IMR-90 (cell line): ENCODE measurements around the gene UBXN2A. TPM values are rescaled to one million over a fixed set of nuclear protein-coding genes. Genes with fewer than 3 reads are reported as not detected.
A peak's percentile ranks its signal among the peaks of the same experiment; 100 is the strongest.

Experiments used
- ATAC-seq: fragments of 200-7000 bp; cut with Tn5 transposase; 2 replicates; pipeline ENCODE4 v1.9.1; 2020; ENCODE audit warnings: low read depth, mild to moderate bottlenecking, moderate library complexity
- BruUV-seq: library from RNA; stranded (reverse); fragments of 400-500 nt; replicated peaks from 2 replicates; lab custom pipeline; 2021; lab: Mats Ljungman, UMichigan
- CTCF ChIA-PET: fragments of 300-600 bp; formaldehyde crosslinking; extraction: SDS; loops from one replicate; lab custom pipeline; 2021; ENCODE audit warnings: antibody characterized with exemption; lab: Yijun Ruan, JAX
- POLR2A ChIA-PET: fragments of 300-600 bp; sonication (Branson Sonifier 250); formaldehyde crosslinking; loops from one replicate; lab custom pipeline; 2022; ENCODE audit warnings: antibody characterized with exemption; ENCODE audit not compliant: unreplicated experiment; lab: Charles Lee
- DNase-seq: peaks from one replicate; pipeline ENCODE4 v3.0.0; 2013
- H2AFZ ChIP-seq: replicated peaks from 2 replicates; pipeline ENCODE3; 2013; ENCODE audit warnings: low read length, mild to moderate bottlenecking; ENCODE audit not compliant: poor library complexity
- H2AK5ac ChIP-seq: 2 replicates; pipeline ENCODE4 v1.6.1; 2013; ENCODE audit warnings: low read depth, low read length, inconsistent platforms
- H2AK9ac ChIP-seq: replicated peaks from 2 replicates; pipeline ENCODE3; 2013; ENCODE audit warnings: mild to moderate bottlenecking, low read depth, low read length, moderate library complexity; ENCODE audit not compliant: poor library complexity
- H2BK120ac ChIP-seq: 2 replicates; pipeline ENCODE4 v1.6.1; 2013; ENCODE audit warnings: low read depth, low read length, inconsistent platforms
- H2BK15ac ChIP-seq: 3 replicates; pipeline ENCODE4 v1.6.1; 2013; ENCODE audit warnings: low read depth, low read length, inconsistent platforms
- H2BK20ac ChIP-seq: 2 replicates; pipeline ENCODE4 v1.6.1; 2013; ENCODE audit warnings: low read depth, mild to moderate bottlenecking, inconsistent platforms, low read length, moderate library complexity
- H2BK5ac ChIP-seq: 2 replicates; pipeline ENCODE4 v1.6.1; 2013; ENCODE audit warnings: mild to moderate bottlenecking, low read depth, low read length, inconsistent platforms; ENCODE audit not compliant: poor library complexity, severe bottlenecking
- H3K14ac ChIP-seq: replicated peaks from 2 replicates; pipeline ENCODE4 v1.6.1; 2013; ENCODE audit warnings: low read depth, low read length, inconsistent platforms
- H3K18ac ChIP-seq: 2 replicates; pipeline ENCODE4 v1.6.1; 2013; ENCODE audit warnings: low read depth, low read length, control low read depth
- H3K23ac ChIP-seq: 2 replicates; pipeline ENCODE4 v1.6.1; 2013; ENCODE audit warnings: low read depth, low read length, inconsistent platforms
- H3K27ac ChIP-seq: 2 replicates; pipeline ENCODE4 v1.5.1; 2013; ENCODE audit warnings: mild to moderate bottlenecking, control low read depth, low read length; ENCODE audit not compliant: insufficient read depth
- H3K27me3 ChIP-seq: 2 replicates; pipeline ENCODE4 v1.6.1; 2013; ENCODE audit warnings: low read length; ENCODE audit not compliant: control insufficient read depth, insufficient read depth
- H3K36me3 ChIP-seq: 2 replicates; pipeline ENCODE4 v1.6.1; 2013; ENCODE audit warnings: low read length, mixed read lengths; ENCODE audit not compliant: control insufficient read depth, insufficient read depth
- H3K4ac ChIP-seq: 2 replicates; pipeline ENCODE4 v1.6.1; 2013; ENCODE audit warnings: low read depth, low read length, inconsistent platforms
- H3K4me1 ChIP-seq: 2 replicates; pipeline ENCODE4 v1.6.1; 2013; ENCODE audit warnings: low read length, mixed read lengths; ENCODE audit not compliant: control insufficient read depth, insufficient read depth
- H3K4me2 ChIP-seq: 2 replicates; pipeline ENCODE4 v1.6.1; 2013; ENCODE audit warnings: low read depth, mild to moderate bottlenecking, control low read depth, low read length, moderate library complexity
- H3K4me3 ChIP-seq: 2 replicates; pipeline ENCODE4 v1.5.1; 2013; ENCODE audit warnings: low read depth, mild to moderate bottlenecking, control low read depth, low read length, moderate library complexity; ENCODE audit not compliant: insufficient read depth
- H3K56ac ChIP-seq: 2 replicates; pipeline ENCODE4 v1.6.1; 2013; ENCODE audit warnings: low read length, inconsistent platforms; ENCODE audit not compliant: insufficient read depth; ENCODE audit errors: extremely low read depth
- H3K79me1 ChIP-seq, 2 experiments: 2 replicates each; pipeline ENCODE4 v1.6.1; 2013; ENCODE audit warnings: low read length in 2 of 2, inconsistent platforms in 1 of 2, low read depth in 1 of 2
- H3K9ac ChIP-seq: 2 replicates; pipeline ENCODE4 v1.6.1; 2013; ENCODE audit warnings: low read depth, low read length, control low read depth
- H3K9me1 ChIP-seq: 2 replicates; pipeline ENCODE4 v1.6.1; 2013; ENCODE audit warnings: low read length, inconsistent platforms; ENCODE audit not compliant: insufficient read depth
- H3K9me3 ChIP-seq: 2 replicates; pipeline ENCODE4 v1.6.1; 2013; ENCODE audit warnings: low read length; ENCODE audit not compliant: control insufficient read depth, insufficient read depth
- H4K20me1 ChIP-seq: 2 replicates; pipeline ENCODE4 v1.6.1; 2013; ENCODE audit warnings: low read length, inconsistent platforms; ENCODE audit not compliant: insufficient read depth
- H4K5ac ChIP-seq: 2 replicates; pipeline ENCODE4 v1.6.1; 2013; ENCODE audit warnings: mild to moderate bottlenecking, low read depth, low read length, control low read depth
- H4K8ac ChIP-seq, 2 experiments: 2 replicates each; pipeline ENCODE4 v1.6.1; 2013; ENCODE audit warnings: low read depth in 2 of 2, low read length in 2 of 2, control low read depth in 1 of 2, inconsistent platforms in 1 of 2
- H4K91ac ChIP-seq: 2 replicates; pipeline ENCODE4 v1.6.1; 2013; ENCODE audit warnings: low read depth, low read length, inconsistent platforms; ENCODE audit not compliant: insufficient read depth
- CEBPB ChIP-seq: IDR thresholded peaks from 2 replicates; pipeline ENCODE4 v1.6.1; 2012; ENCODE audit warnings: low read depth, low read length, improper control_type of control experiment
- CTCF ChIP-seq: conservative IDR thresholded peaks from 2 replicates; pipeline ENCODE4 v1.5.1; 2012; ENCODE audit warnings: mild to moderate bottlenecking, low read depth, low read length, improper control_type of control experiment
- MXI1 ChIP-seq: IDR thresholded peaks from 2 replicates; pipeline ENCODE4 v1.6.1; 2012; ENCODE audit warnings: low read depth, mild to moderate bottlenecking, low read length, moderate library complexity, borderline replicate concordance
- NFE2L2 ChIP-seq: fragments of 150-350 bp; IDR thresholded peaks from 2 replicates; pipeline ENCODE4 v1.6.1; 2016; ENCODE audit warnings: low read depth, mild to moderate bottlenecking, low read length
- POLR2A ChIP-seq: IDR thresholded peaks from 2 replicates; pipeline ENCODE4 v1.6.1; 2012; ENCODE audit warnings: mild to moderate bottlenecking, low read depth, low read length
- RAD21 ChIP-seq: IDR thresholded peaks from 2 replicates; pipeline ENCODE4 v1.6.1; 2012; ENCODE audit warnings: low read length, improper control_type of control experiment
- WGBS, 2 experiments: methylation state at CpG; one replicate each; pipeline versions ENCODE4 v1.1.5 to v1.1.7; 2013; ENCODE audit warnings: missing lambda C conversion rate in 2 of 2; ENCODE audit not compliant: insufficient read length in 1 of 2; ENCODE audit errors: extremely low coverage in 2 of 2; 5-methylcytosine and 5-hydroxymethylcytosine counted together
- dilution Hi-C: fragments of 300-500 bp; cut with HindIII; formaldehyde crosslinking; loops from one replicate; pipeline ENCODE4 v1.14.3; 2018; ENCODE audit warnings: low sequenced_read_pairs; ENCODE audit not compliant: unreplicated experiment
- in situ Hi-C: fragments of 300-500 bp; cut with MboI; formaldehyde crosslinking; loops from 3 replicates; pipeline ENCODE4 v1.14.3; 2019; ENCODE audit warnings: low sequenced_read_pairs, inconsistent platforms, mixed read lengths
- intact Hi-C: fragments of 100-400 bp; cut with micrococcal nuclease; formaldehyde crosslinking; loops from 2 replicates; pipeline ENCODE4 v1.10.0; 2022
- polyA plus RNA-seq, 3 experiments: library from polyadenylated mRNA; depleted of rRNA; stranded (reverse); fragments of >200 nt; gene quantifications; 2 replicates each; pipeline ENCODE4 v1.2.3, GENCODE V29; 2012; ENCODE audit warnings: low replicate concordance in 1 of 3
- total RNA-seq: library from RNA; depleted of rRNA; stranded (reverse); fragments of >200 nt; gene quantifications from 2 replicates; pipeline ENCODE4 v1.2.3, GENCODE V29; 2012

The UBXN2A gene
- total and polyA plus RNA-seq, 2 of the 4 experiments (the other 2 are of a cell fraction), result 4.6 to 7.7 TPM

GRCh38 chr2:23924589-23925359, 15.5 kb upstream of the UBXN2A start (continued):
- TF ChIP-seq CEBPB, result no peak
- no peak for TF ChIP-seq MXI1

GRCh38 chr2:23925702-23926289, 14.5 kb upstream of the UBXN2A start:
- Histone ChIP-seq H3K56ac (peak overlapping the region; percentile 90), H3K9me1 (peaks cover 6% of the 10 kb centered on the region; the same call in 1 of the 2 replicates), H2BK120ac (no peak overlapping the region; the same call in 1 of the 2 replicates), H3K23ac (peak overlapping the region; percentile 97), H2AFZ (peak overlapping the region; percentile 100), H4K20me1 (peaks cover 8% of the 10 kb centered on the region; the same call in 1 of the 2 replicates), H2BK20ac (no peak overlapping the region), H4K5ac (no peak overlapping the region), H3K14ac (peak overlapping the region; percentile 80), H4K91ac (peak overlapping the region; percentile 58), H3K9ac (peak overlapping the region; percentile 91), H3K36me3 (no peaks in the 10 kb centered on the region), H3K27me3 (no peaks in the 10 kb centered on the region), H2AK9ac (peak overlapping the region; percentile 91), H3K9me3 (no peaks in the 10 kb centered on the region), H3K4me1 (no peaks in the 10 kb centered on the region; the same call in 1 of the 2 replicates), H3K18ac (peak overlapping the region; percentile 26), H2AK5ac (peak overlapping the region; percentile 76; the same call in 1 of the 2 replicates), H2BK15ac (no peak overlapping the region), H3K4me3 (peak overlapping the region; percentile 88), H3K4me2 (peak overlapping the region; percentile 71), H3K4ac (peak overlapping the region; percentile 82), H3K27ac (peak overlapping the region; percentile 96), H2BK5ac (peak overlapping the region; percentile 90), H4K8ac (peak overlapping the region in 1 of 2 experiments; percentile 51; a peak in 1 of 4 replicates), H3K79me1 (peaks cover 8 to 49% of the 10 kb centered on the region in 2 experiments)
- WGBS, 2 experiments, result 0% methylated on average over 4 of the region's 13 CpGs; no CpG with 5 or more reads in 1 of the 2 experiments
- TF ChIP-seq NFE2L2 (no peak), CTCF (no peak), RAD21 (no peak), POLR2A (no peak; the same call in 1 of the 2 replicates)
- ChIA-PET CTCF (interaction anchor here (0.9 to 1.8 kb wide), 3 partner anchors 16 to 158 kb away, joined by 3 to 7 read pairs (median 6); no protein-coding TSS in a partner anchor), POLR2A (no interaction called here)
- ATAC-seq (peak; percentile 21), DNase-seq (peak; percentile 68)
- BruUV-seq, result no TSS peak
- dilution Hi-C loops (no loop called here), intact Hi-C loops (loop anchor here (2.0 to 10.0 kb wide), 3 partner anchors 89 to 429 kb away; no protein-coding TSS in a partner anchor), in situ Hi-C loops (no loop called here)
